Measurements from ENCODE around the gene SLC29A1.

DNA sequence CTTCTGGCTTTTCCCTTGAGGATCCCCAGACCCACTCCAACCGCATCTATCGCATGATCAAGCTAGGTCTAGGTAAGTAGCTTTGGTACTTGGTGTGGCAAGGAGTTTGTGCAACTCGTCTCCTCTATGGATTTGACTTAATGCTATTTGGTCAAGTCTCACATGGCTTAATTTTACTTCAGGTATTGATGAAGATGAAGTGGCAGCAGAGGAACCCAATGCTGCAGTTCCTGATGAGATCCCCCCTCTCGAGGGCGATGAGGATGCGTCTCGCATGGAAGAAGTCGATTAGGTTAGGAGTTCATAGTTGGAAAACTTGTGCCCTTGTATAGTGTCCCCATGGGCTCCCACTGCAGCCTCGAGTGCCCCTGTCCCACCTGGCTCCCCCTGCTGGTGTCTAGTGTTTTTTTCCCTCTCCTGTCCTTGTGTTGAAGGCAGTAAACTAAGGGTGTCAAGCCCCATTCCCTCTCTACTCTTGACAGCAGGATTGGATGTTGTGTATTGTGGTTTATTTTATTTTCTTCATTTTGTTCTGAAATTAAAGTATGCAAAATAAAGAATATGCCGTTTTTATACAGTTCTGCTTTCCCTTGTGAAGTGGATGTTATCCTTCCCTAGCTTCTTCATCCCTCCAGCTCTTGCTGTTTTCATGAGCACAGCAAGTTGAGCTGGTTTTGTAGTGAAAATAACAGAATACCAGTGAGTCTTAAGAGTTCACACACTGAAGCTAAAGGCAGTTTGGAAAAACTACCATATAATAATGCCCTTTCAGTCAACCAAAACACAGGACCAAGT, 30.1 kb downstream of the SLC29A1 start:
- TF ChIP-seq CREB3L1 (IDR thresholded peaks at IDR 0.05; ENCODE audit: borderline replicate concordance, low read depth): no peak
- TF ChIP-seq CTCF (IDR thresholded peaks at IDR 0.05 in 2 of 3, conservative IDR thresholded peaks at IDR 0.05 in 1 of 3; ENCODE audit: insufficient read depth in 2 of 3, low read depth in 1 of 3, low read length in 3 of 3): peak; percentile 61 to 80 (median 65)
